K562 (cell line): Measurements from ENCODE around the gene DET1. TPM values are rescaled to one million over a fixed set of nuclear protein-coding genes. Genes with fewer than 3 reads are reported as not detected.
A peak's percentile ranks its signal among the peaks of the same experiment; 100 is the strongest.

Source experiments
- CC2D1A ChIP-seq: fragments of 450-650 bp; IDR thresholded peaks from 2 replicates; pipeline ENCODE4 v1.6.1; 2017; ENCODE audit warnings: mild to moderate bottlenecking
- CEBPB ChIP-seq: fragments of 450-650 bp; IDR thresholded peaks from 2 replicates; pipeline ENCODE4 v1.6.1; 2016; ENCODE audit warnings: missing genetic modification characterization, missing compliant biosample characterization
- CSDE1 ChIP-seq, 2 experiments: fragments of 450-650 bp; IDR thresholded peaks; 2 replicates each; pipeline ENCODE4 v1.6.1; 2016; ENCODE audit warnings: mild to moderate bottlenecking in 1 of 2
- DNMT1 ChIP-seq: fragments of 450-650 bp; IDR thresholded peaks from 2 replicates; pipeline ENCODE4 v1.6.1; 2016; ENCODE audit warnings: antibody characterized with exemption, mild to moderate bottlenecking
- GTF2F1 ChIP-seq: IDR thresholded peaks from 2 replicates; pipeline ENCODE4 v1.6.1; 2011; ENCODE audit warnings: low read depth, low read length, improper control_type of control experiment
- HDAC1 ChIP-seq, 2 experiments: fragments of 450-650 bp; IDR thresholded peaks; 2 replicates each; pipeline ENCODE4 v1.6.1; 2016 to 2017; ENCODE audit warnings: inconsistent platforms in 1 of 2, mild to moderate bottlenecking in 1 of 2, moderate library complexity in 1 of 2
- HDAC3 ChIP-seq: fragments of 450-650 bp; IDR thresholded peaks from 2 replicates; pipeline ENCODE4 v1.6.1; 2018; ENCODE audit warnings: borderline replicate concordance, mild to moderate bottlenecking, moderate library complexity; ENCODE audit not compliant: partially characterized antibody
- MEF2A ChIP-seq: IDR thresholded peaks from 2 replicates; pipeline ENCODE4 v1.6.1; 2011; ENCODE audit warnings: low read depth, mild to moderate bottlenecking, low read length, moderate library complexity; ENCODE audit not compliant: control insufficient read depth
- MLX ChIP-seq, 2 experiments: fragments of 450-650 bp in 1 of 2; sonication (generic) in 1 of 2; formaldehyde crosslinking; conservative IDR thresholded peaks; 2 replicates each; pipeline versions ENCODE4 v1.4.0 to v1.8.1; 2020 to 2022; ENCODE audit warnings: mild to moderate bottlenecking in 1 of 2, missing genetic modification reagents in 1 of 2
- NUFIP1 ChIP-seq: fragments of 450-650 bp; IDR thresholded peaks from 2 replicates; pipeline ENCODE4 v1.6.1; 2018; ENCODE audit not compliant: partially characterized antibody
- PHTF2 ChIP-seq: fragments of 250-450 bp; sonication (Bioruptor Pico); IDR thresholded peaks from 2 replicates; pipeline ENCODE4 v1.5.0; 2021; ENCODE audit warnings: mild to moderate bottlenecking
- RBM15 ChIP-seq: fragments of 200-400 bp; formaldehyde crosslinking; IDR thresholded peaks from 2 replicates; pipeline ENCODE4 v1.6.1; 2018; ENCODE audit warnings: mild to moderate bottlenecking, low read length, moderate library complexity; ENCODE audit not compliant: insufficient read depth
- RHOXF2B ChIP-seq: fragments of 250-450 bp; sonication (Bioruptor Pico); conservative IDR thresholded peaks from 2 replicates; pipeline ENCODE4 v1.5.1; 2021
- RNF2 ChIP-seq: sonication (generic); IDR thresholded peaks from 2 replicates; pipeline ENCODE4 v1.6.1; 2016
- SAP30 ChIP-seq: fragments of 200-600 bp; sonication (generic); IDR thresholded peaks from 2 replicates; pipeline ENCODE4 v1.6.1; 2012; ENCODE audit warnings: borderline replicate concordance, low read depth, mild to moderate bottlenecking, moderate library complexity, low read length, control low read depth, inconsistent platforms; ENCODE audit not compliant: insufficient read depth, poor library complexity, severe bottlenecking
- SOX6 ChIP-seq: fragments of 450-650 bp; IDR thresholded peaks from 2 replicates; pipeline ENCODE4 v1.6.1; 2014; ENCODE audit warnings: mild to moderate bottlenecking
- VEZF1 ChIP-seq: fragments of 200-800 bp; sonication (Bioruptor generic); IDR thresholded peaks from 2 replicates; pipeline ENCODE4 v1.6.1; 2017; ENCODE audit warnings: missing genetic modification characterization, missing compliant biosample characterization
- ZNF165 ChIP-seq: fragments of 250-450 bp; sonication (Bioruptor Pico); IDR thresholded peaks from 2 replicates; pipeline ENCODE4 v1.4.0; 2020; ENCODE audit warnings: borderline replicate concordance
- ZNF586 ChIP-seq: fragments of 450-650 bp; formaldehyde crosslinking; conservative IDR thresholded peaks from 2 replicates; pipeline ENCODE4 v1.4.0; 2020; ENCODE audit warnings: mild to moderate bottlenecking, moderate library complexity
- ZNF778 ChIP-seq: fragments of 450-650 bp; formaldehyde crosslinking; IDR thresholded peaks from 2 replicates; pipeline ENCODE4 v1.4.0; 2020; ENCODE audit warnings: mild to moderate bottlenecking, moderate library complexity
- polyA plus RNA-seq, 8 experiments: library from polyadenylated mRNA; depleted of rRNA in 4 of 8; stranded (reverse) in 5 of 8; unstranded in 3 of 8; fragments of >200 nt; fragmentation: Nextera tagmentation in 2 of 8; fragmentation: Illumina TruSeq in 1 of 8; extraction: Ambion mirVana in 2 of 8; extraction: Trizol in 1 of 8; gene quantifications; 2 replicates each; pipeline versions ENCODE4 v1.2.1 to v1.2.3, GENCODE V29; 2011 to 2014; ENCODE audit warnings: inconsistent platforms in 1 of 8, missing spikeins in 1 of 8
- total RNA-seq, 7 experiments: library from RNA; depleted of rRNA in 6 of 7; stranded (reverse); fragments of >200 nt in 6 of 7; fragmentation: Illumina TruSeq in 2 of 7; extraction: Trizol in 2 of 7; gene quantifications; 2 replicates each; pipeline versions ENCODE4 v1.2.1 to v1.2.3, GENCODE V29; 2011 to 2021; ENCODE audit warnings: low replicate concordance in 1 of 7
- TF ChIP-seq, protein P1 (sequence below): sonication (generic); formaldehyde crosslinking; IDR thresholded peaks from 2 replicates; pipeline ENCODE4 v1.8.1; 2023; ENCODE audit warnings: mild to moderate bottlenecking, missing genetic modification reagents
- TF ChIP-seq, protein P2 (sequence below), 2 experiments: IDR thresholded peaks; 2 replicates each; pipeline ENCODE4 v1.6.1; 2011; ENCODE audit warnings: borderline replicate concordance in 1 of 2, control low read depth in 1 of 2, low read depth in 1 of 2, low read length in 1 of 2, mild to moderate bottlenecking in 1 of 2, mixed read lengths in 1 of 2, moderate library complexity in 1 of 2; ENCODE audit not compliant: insufficient read depth in 1 of 2, insufficient read length in 1 of 2, poor library complexity in 1 of 2, severe bottlenecking in 1 of 2; ENCODE audit errors: extremely low read depth in 1 of 2
- TF ChIP-seq, protein P3 (sequence below): fragments of 450-650 bp; formaldehyde crosslinking; IDR thresholded peaks from 2 replicates; pipeline ENCODE4 v1.4.0; 2020; ENCODE audit warnings: mild to moderate bottlenecking, mixed read lengths

The DET1 gene
- total and polyA plus RNA-seq, 9 of the 15 experiments (the other 6 are each of a cell fraction or from before 2014, with no cell fraction given): 4.2 to 8.1 (median 6.0) TPM

DNA sequence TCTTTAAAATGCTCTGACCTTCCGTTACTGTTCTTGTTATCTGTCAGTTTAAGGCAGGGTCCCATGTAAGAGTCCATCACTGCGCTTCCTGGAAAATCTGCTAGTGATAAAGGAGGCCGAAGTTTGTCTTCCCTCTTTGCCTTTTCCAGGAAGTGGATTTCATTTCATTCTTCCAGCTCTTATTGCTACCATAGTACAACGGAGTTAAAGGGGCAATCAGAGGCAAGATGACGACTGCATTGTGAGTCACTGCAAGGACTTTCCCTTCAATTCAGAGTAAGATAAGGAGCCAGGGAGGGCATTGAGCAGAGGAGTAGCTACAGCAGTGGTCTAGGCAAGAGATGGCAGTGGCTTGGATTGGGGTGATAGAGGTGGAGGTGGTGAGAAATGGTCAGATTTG, 17.2 kb upstream of the DET1 start (continued):
- TF ChIP-seq MLX (CRISPR knock-in tag; conservative IDR thresholded peaks at IDR 0.05): no peak
- TF ChIP-seq HDAC3: no peak
- no peak for TF ChIP-seq NUFIP1
- TF ChIP-seq CC2D1A: peak; percentile 76; the same call in 1 of the 2 replicates
- TF ChIP-seq SOX6: peak; percentile 82
- no peak for TF ChIP-seq PHTF2
- no peak for TF ChIP-seq RNF2
- TF ChIP-seq, protein P1, sequence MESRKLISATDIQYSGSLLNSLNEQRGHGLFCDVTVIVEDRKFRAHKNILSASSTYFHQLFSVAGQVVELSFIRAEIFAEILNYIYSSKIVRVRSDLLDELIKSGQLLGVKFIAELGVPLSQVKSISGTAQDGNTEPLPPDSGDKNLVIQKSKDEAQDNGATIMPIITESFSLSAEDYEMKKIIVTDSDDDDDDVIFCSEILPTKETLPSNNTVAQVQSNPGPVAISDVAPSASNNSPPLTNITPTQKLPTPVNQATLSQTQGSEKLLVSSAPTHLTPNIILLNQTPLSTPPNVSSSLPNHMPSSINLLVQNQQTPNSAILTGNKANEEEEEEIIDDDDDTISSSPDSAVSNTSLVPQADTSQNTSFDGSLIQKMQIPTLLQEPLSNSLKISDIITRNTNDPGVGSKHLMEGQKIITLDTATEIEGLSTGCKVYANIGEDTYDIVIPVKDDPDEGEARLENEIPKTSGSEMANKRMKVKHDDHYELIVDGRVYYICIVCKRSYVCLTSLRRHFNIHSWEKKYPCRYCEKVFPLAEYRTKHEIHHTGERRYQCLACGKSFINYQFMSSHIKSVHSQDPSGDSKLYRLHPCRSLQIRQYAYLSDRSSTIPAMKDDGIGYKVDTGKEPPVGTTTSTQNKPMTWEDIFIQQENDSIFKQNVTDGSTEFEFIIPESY (CRISPR knock-in tag): no peak
- peak in 1 of 2 experiments; percentile 83; a peak in 2 of 4 replicates for TF ChIP-seq HDAC1 (IDR thresholded peaks at IDR 0.05)
- no peak for TF ChIP-seq RBM15
- no peak for TF ChIP-seq VEZF1 (CRISPR knock-in tag)
- TF ChIP-seq, protein P2, sequence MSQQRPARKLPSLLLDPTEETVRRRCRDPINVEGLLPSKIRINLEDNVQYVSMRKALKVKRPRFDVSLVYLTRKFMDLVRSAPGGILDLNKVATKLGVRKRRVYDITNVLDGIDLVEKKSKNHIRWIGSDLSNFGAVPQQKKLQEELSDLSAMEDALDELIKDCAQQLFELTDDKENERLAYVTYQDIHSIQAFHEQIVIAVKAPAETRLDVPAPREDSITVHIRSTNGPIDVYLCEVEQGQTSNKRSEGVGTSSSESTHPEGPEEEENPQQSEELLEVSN (IDR thresholded peaks at IDR 0.05; ENCODE audit: borderline replicate concordance in 1 of 2, extremely low read depth in 1 of 2, insufficient read depth in 1 of 2, insufficient read length in 1 of 2, low read depth in 1 of 2, low read length in 1 of 2, poor library complexity in 1 of 2, severe bottlenecking in 1 of 2): no peak
- no peak for TF ChIP-seq DNMT1
- no peak for TF ChIP-seq CSDE1 (IDR thresholded peaks at IDR 0.05)
- TF ChIP-seq GTF2F1: no peak
- no peak for TF ChIP-seq ZNF165 (CRISPR knock-in tag)
- TF ChIP-seq CEBPB (tag): no peak
- TF ChIP-seq ZNF586 (CRISPR knock-in tag): no peak
- TF ChIP-seq SAP30: no peak
- no peak for TF ChIP-seq MEF2A
- no peak for TF ChIP-seq ZNF778 (CRISPR knock-in tag)
- TF ChIP-seq, protein P3, sequence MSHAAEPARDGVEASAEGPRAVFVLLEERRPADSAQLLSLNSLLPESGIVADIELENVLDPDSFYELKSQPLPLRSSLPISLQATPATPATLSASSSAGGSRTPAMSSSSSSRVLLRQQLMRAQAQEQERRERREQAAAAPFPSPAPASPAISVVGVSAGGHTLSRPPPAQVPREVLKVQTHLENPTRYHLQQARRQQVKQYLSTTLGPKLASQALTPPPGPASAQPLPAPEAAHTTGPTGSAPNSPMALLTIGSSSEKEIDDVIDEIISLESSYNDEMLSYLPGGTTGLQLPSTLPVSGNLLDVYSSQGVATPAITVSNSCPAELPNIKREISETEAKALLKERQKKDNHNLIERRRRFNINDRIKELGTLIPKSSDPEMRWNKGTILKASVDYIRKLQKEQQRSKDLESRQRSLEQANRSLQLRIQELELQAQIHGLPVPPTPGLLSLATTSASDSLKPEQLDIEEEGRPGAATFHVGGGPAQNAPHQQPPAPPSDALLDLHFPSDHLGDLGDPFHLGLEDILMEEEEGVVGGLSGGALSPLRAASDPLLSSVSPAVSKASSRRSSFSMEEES (CRISPR knock-in tag): no peak
- no peak for TF ChIP-seq RHOXF2B
